ENCODE results near the gene TBRG4.

The TBRG4 gene

DNA sequence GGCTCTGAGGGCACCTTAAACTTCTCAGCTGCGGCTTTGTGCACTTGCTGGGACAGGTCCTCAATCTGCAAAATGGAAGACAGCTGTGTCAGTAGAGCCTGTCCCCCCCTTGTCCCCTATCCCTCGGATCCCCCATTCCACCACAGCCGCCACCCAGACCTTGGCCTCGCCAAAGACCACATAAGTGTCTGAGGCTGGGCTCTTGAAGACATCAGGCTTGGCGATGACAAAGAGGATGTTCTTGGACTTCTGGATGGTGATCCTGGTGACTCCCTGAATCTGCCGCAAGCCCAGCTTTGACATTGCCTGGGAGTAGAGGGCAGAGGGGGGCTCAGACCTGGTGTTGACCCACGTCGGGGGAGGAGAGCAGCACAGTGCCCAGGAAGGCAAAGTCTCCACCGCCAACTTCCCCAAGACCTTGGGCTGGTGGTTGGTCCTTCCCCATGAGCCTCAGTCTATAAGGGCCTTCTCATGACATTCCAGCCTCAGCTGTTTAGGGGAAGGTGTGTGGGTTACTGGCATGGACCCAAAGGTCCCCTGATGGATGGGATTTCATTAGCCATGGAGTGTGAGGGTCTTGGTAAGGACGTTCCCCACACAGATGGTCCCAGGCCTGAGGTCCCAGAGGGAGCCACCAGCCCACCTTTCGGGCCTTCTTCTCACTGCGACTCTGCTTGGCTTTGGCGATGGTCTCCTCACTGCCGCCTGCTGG, 30.4 kb downstream of the TBRG4 start:
- H3K27me3 ChIP-seq (ENCODE audit: insufficient read depth, low read length, poor library complexity): no peaks in the 10 kb centered on the region
- H2BK5ac ChIP-seq (ENCODE audit: low read length): no peak overlapping the region
- no peak overlapping the region for H2BK15ac ChIP-seq (replicated peaks; ENCODE audit: low read depth)
- no peak overlapping the region for H4K5ac ChIP-seq (ENCODE audit: low read length)
- H3K4ac ChIP-seq (ENCODE audit: low read depth, low read length): no peak overlapping the region
- H4K8ac ChIP-seq (ENCODE audit: low read depth, low read length): no peak overlapping the region
- H3K23ac ChIP-seq (ENCODE audit: low read length): no peak overlapping the region
- H3K79me1 ChIP-seq (ENCODE audit: low read length): no peaks in the 10 kb centered on the region
- H3K18ac ChIP-seq (ENCODE audit: low read length): no peak overlapping the region
- no peak overlapping the region for H3K4me3 ChIP-seq (ENCODE audit: low read length)
- no peak overlapping the region for H3K27ac ChIP-seq (ENCODE audit: low read depth, low read length)
- no peak overlapping the region for H3K9ac ChIP-seq (ENCODE audit: low read length)
- H3K79me2 ChIP-seq (ENCODE audit: control insufficient read depth, insufficient read depth, low read length): no peaks in the 10 kb centered on the region
- H2AK5ac ChIP-seq (ENCODE audit: low read length): no peak overlapping the region
- H3K4me2 ChIP-seq (ENCODE audit: low read length): no peak overlapping the region
- H3K36me3 ChIP-seq (ENCODE audit: control insufficient read depth, insufficient read depth, low read length): no peaks in the 10 kb centered on the region
- DNase-seq: no peak
- H2BK120ac ChIP-seq (ENCODE audit: low read depth, low read length): no peak overlapping the region
- no peak overlapping the region for H3K56ac ChIP-seq (ENCODE audit: low read length)
- WGBS (ENCODE audit: extremely low coverage, insufficient coverage, low lambda C conversion rate): no CpG with 5 or more reads among the region's 14 CpGs
- no peaks in the 10 kb centered on the region for H3K4me1 ChIP-seq (ENCODE audit: control insufficient read depth, low read depth, low read length)

DNA sequence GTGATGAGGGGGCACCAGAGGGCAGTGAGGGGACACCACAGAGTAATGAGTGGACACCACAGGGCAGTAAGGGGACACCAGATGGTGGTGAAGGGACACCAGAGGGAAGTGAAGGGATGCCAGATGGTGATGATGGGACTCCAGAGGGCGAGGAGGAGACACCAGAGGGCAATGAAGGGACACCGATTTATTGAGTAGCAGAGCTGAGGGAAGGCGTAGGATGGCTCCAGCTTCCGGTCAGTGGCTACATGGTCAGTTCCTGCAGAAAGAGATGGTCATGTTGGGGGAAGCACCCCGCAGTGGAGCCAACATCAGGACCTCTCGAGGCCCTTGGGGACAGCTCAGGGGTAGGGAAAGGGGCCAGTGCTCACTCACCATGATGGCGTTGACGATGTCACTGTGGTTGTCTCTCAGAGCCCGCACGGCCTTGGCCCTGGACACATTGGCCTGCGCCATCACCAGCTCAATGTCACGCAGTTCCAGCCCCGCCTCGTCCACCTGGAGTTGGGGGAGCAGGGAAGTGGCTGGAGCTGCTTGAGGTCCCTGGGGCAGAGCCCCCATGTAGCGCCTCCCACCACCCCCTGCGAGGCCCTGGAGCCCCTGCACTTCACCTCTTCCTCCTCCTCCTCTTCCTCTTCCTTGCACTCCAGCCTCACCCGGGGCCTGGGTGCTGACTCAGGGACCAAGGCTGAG, 31.1 kb downstream of the TBRG4 start:
- H3K4me3 ChIP-seq (ENCODE audit: low read length): no peak overlapping the region

DNA sequence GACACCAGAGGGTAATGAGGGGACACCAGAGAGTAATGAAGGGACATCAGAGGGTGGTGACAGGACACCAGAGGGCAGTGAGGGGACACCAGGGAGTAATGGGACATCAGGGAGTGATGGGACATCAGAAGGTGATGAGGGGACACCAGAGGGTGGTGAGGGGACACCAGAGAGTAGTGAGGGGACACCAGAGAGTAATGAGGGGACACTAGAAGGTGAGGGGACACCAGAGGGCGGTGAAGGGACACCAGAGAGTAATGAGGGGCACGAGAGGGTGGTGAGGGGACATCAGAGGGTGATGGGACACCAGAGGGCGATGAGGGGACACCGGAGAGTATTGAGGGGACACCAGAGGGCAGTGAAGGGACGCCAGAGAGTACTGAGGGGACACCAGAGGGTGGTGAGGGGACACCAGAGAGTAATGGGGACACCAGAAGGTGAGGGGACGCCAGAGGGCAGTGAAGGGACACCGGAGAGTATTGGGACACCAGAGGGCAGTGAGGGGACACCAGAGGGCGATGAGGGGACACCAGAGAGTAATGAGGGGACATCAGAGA, 33.3 kb downstream of the TBRG4 start:
- no peak overlapping the region for H3K4ac ChIP-seq (ENCODE audit: low read depth, low read length)
- no peak overlapping the region for H2BK120ac ChIP-seq (ENCODE audit: low read depth, low read length)
- H3K9ac ChIP-seq (ENCODE audit: low read length): no peak overlapping the region
- H3K4me3 ChIP-seq (ENCODE audit: low read length): no peak overlapping the region
- no peak overlapping the region for H3K4me2 ChIP-seq (ENCODE audit: low read length)
- no peaks in the 10 kb centered on the region for H3K36me3 ChIP-seq (ENCODE audit: control insufficient read depth, insufficient read depth, low read length)
- no peak overlapping the region for H3K23ac ChIP-seq (ENCODE audit: low read length)
- no peaks in the 10 kb centered on the region for H3K79me1 ChIP-seq (ENCODE audit: low read length)
- H3K56ac ChIP-seq (ENCODE audit: low read length): no peak overlapping the region
- no peak overlapping the region for H2BK15ac ChIP-seq (replicated peaks; ENCODE audit: low read depth)
- no peak overlapping the region for H2BK5ac ChIP-seq (ENCODE audit: low read length)
- H3K18ac ChIP-seq (ENCODE audit: low read length): no peak overlapping the region
- WGBS (ENCODE audit: extremely low coverage, insufficient coverage, low lambda C conversion rate): no CpG with 5 or more reads among the region's 8 CpGs
- H4K8ac ChIP-seq (ENCODE audit: low read depth, low read length): no peak overlapping the region
- no peak overlapping the region for H2AK5ac ChIP-seq (ENCODE audit: low read length)
- no peaks in the 10 kb centered on the region for H3K4me1 ChIP-seq (ENCODE audit: control insufficient read depth, low read depth, low read length)
- no peaks in the 10 kb centered on the region for H3K79me2 ChIP-seq (ENCODE audit: control insufficient read depth, insufficient read depth, low read length)
- H4K5ac ChIP-seq (ENCODE audit: low read length): no peak overlapping the region
- H3K27me3 ChIP-seq (ENCODE audit: insufficient read depth, low read length, poor library complexity): no peaks in the 10 kb centered on the region
- no peak for DNase-seq
- H3K27ac ChIP-seq (ENCODE audit: low read depth, low read length): no peak overlapping the region

More for the DNA sequence above, 31.1 kb downstream of the TBRG4 start:
- no peak overlapping the region for H4K5ac ChIP-seq (ENCODE audit: low read length)
- H2BK5ac ChIP-seq (ENCODE audit: low read length): no peak overlapping the region
- H3K27me3 ChIP-seq (ENCODE audit: insufficient read depth, low read length, poor library complexity): no peaks in the 10 kb centered on the region
- no peaks in the 10 kb centered on the region for H3K36me3 ChIP-seq (ENCODE audit: control insufficient read depth, insufficient read depth, low read length)
- no peak overlapping the region for H3K9ac ChIP-seq (ENCODE audit: low read length)
- H3K4me2 ChIP-seq (ENCODE audit: low read length): no peak overlapping the region
- no peaks in the 10 kb centered on the region for H3K79me2 ChIP-seq (ENCODE audit: control insufficient read depth, insufficient read depth, low read length)
- no peak overlapping the region for H2BK120ac ChIP-seq (ENCODE audit: low read depth, low read length)
- no peak overlapping the region for H4K8ac ChIP-seq (ENCODE audit: low read depth, low read length)
- H3K56ac ChIP-seq (ENCODE audit: low read length): no peak overlapping the region
- no peak for DNase-seq
- H2BK15ac ChIP-seq (replicated peaks; ENCODE audit: low read depth): no peak overlapping the region
- no peaks in the 10 kb centered on the region for H3K79me1 ChIP-seq (ENCODE audit: low read length)
- no peak overlapping the region for H2AK5ac ChIP-seq (ENCODE audit: low read length)
- H3K4ac ChIP-seq (ENCODE audit: low read depth, low read length): no peak overlapping the region
- H3K18ac ChIP-seq (ENCODE audit: low read length): no peak overlapping the region
- no peaks in the 10 kb centered on the region for H3K4me1 ChIP-seq (ENCODE audit: control insufficient read depth, low read depth, low read length)
- no peak overlapping the region for H3K27ac ChIP-seq (ENCODE audit: low read depth, low read length)
- H3K23ac ChIP-seq (ENCODE audit: low read length): no peak overlapping the region
- no CpG with 5 or more reads among the region's 17 CpGs for WGBS (ENCODE audit: extremely low coverage, insufficient coverage, low lambda C conversion rate)

DNA sequence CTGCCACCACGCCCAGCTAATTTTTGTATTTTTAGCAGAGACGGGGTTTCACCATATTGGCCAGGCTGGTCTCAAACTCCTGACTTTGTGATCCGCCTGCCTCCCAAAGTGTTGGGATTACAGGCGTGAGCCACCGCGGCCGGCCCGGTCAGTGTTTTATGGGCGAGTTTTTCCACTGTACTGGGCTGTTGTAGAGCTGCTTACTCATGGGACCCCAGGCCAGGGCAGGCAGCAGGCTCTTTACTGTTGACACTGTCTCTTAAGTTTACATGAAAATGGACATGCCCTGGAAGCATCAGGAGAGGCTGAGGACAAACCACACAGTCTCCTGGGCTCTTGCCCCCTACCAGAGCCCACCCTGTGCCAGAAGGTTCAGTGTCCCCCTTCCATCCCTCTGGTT, 33.9 kb downstream of the TBRG4 start:
- Histone ChIP-seq H3K56ac (ENCODE audit: low read length) (no peak overlapping the region), H3K4me2 (ENCODE audit: low read length) (no peak overlapping the region), H3K27me3 (ENCODE audit: insufficient read depth, low read length, poor library complexity) (no peaks in the 10 kb centered on the region), H3K27ac (ENCODE audit: low read depth, low read length) (no peak overlapping the region), H3K79me2 (ENCODE audit: control insufficient read depth, insufficient read depth, low read length) (no peaks in the 10 kb centered on the region), H3K4me3 (ENCODE audit: low read length) (no peak overlapping the region), H3K23ac (ENCODE audit: low read length) (no peak overlapping the region), H4K5ac (ENCODE audit: low read length) (no peak overlapping the region), H3K9ac (ENCODE audit: low read length) (no peak overlapping the region), H2BK15ac (replicated peaks; ENCODE audit: low read depth) (no peak overlapping the region), H2BK120ac (ENCODE audit: low read depth, low read length) (no peak overlapping the region), H3K4ac (ENCODE audit: low read depth, low read length) (no peak overlapping the region), H3K79me1 (ENCODE audit: low read length) (no peaks in the 10 kb centered on the region), H4K8ac (ENCODE audit: low read depth, low read length) (no peak overlapping the region), H3K18ac (ENCODE audit: low read length) (no peak overlapping the region), H2BK5ac (ENCODE audit: low read length) (no peak overlapping the region), H3K4me1 (ENCODE audit: control insufficient read depth, low read depth, low read length) (no peaks in the 10 kb centered on the region), H3K36me3 (ENCODE audit: control insufficient read depth, insufficient read depth, low read length) (peaks cover 2% of the 10 kb centered on the region), H2AK5ac (ENCODE audit: low read length) (no peak overlapping the region)
- no peak for DNase-seq
- no CpG with 5 or more reads among the region's 9 CpGs for WGBS (ENCODE audit: extremely low coverage, insufficient coverage, low lambda C conversion rate)

DNA sequence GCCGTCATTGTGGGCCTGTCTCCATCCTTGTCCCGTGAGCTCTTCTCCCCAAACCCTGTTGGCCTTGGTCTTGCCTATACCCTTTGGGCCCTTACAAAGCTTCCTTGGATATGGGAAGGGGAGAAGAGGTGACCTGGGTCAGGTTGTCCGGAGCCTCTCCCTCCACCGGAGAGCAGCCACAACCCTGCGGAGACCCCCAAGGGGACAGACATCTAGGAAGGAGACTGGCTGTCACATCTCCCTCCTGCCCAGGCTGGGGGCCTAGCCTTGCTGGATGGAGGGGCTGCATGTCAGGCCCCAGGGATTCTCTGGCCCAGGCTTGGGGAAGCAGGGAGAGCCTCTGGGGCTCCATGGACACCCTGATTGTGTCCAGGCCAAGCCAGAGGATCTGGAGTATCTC, 34.6 kb downstream of the TBRG4 start:
- H3K9ac ChIP-seq (ENCODE audit: low read length): no peak overlapping the region
- H3K79me2 ChIP-seq (ENCODE audit: control insufficient read depth, insufficient read depth, low read length): no peaks in the 10 kb centered on the region
- no peaks in the 10 kb centered on the region for H3K27me3 ChIP-seq (ENCODE audit: insufficient read depth, low read length, poor library complexity)
- H3K18ac ChIP-seq (ENCODE audit: low read length): no peak overlapping the region
- H3K27ac ChIP-seq (ENCODE audit: low read depth, low read length): no peak overlapping the region
- H3K23ac ChIP-seq (ENCODE audit: low read length): no peak overlapping the region
- H2AK5ac ChIP-seq (ENCODE audit: low read length): no peak overlapping the region
- no peak overlapping the region for H2BK120ac ChIP-seq (ENCODE audit: low read depth, low read length)
- no peak overlapping the region for H4K5ac ChIP-seq (ENCODE audit: low read length)
- no peak overlapping the region for H4K8ac ChIP-seq (ENCODE audit: low read depth, low read length)
- H3K4me3 ChIP-seq (ENCODE audit: low read length): no peak overlapping the region
- H2BK5ac ChIP-seq (ENCODE audit: low read length): no peak overlapping the region
- H3K79me1 ChIP-seq (ENCODE audit: low read length): no peaks in the 10 kb centered on the region
- H3K4ac ChIP-seq (ENCODE audit: low read depth, low read length): no peak overlapping the region
- no peak overlapping the region for H3K4me2 ChIP-seq (ENCODE audit: low read length)
- peaks cover 2% of the 10 kb centered on the region for H3K36me3 ChIP-seq (ENCODE audit: control insufficient read depth, insufficient read depth, low read length)
- no peak overlapping the region for H3K56ac ChIP-seq (ENCODE audit: low read length)
- H2BK15ac ChIP-seq (replicated peaks; ENCODE audit: low read depth): no peak overlapping the region
- no peaks in the 10 kb centered on the region for H3K4me1 ChIP-seq (ENCODE audit: control insufficient read depth, low read depth, low read length)
- no peak for DNase-seq
- WGBS (ENCODE audit: extremely low coverage, insufficient coverage, low lambda C conversion rate): no CpG with 5 or more reads among the region's 5 CpGs
